Measurements from ENCODE around the gene EFHC1.

EFHC1 gene

DNA sequence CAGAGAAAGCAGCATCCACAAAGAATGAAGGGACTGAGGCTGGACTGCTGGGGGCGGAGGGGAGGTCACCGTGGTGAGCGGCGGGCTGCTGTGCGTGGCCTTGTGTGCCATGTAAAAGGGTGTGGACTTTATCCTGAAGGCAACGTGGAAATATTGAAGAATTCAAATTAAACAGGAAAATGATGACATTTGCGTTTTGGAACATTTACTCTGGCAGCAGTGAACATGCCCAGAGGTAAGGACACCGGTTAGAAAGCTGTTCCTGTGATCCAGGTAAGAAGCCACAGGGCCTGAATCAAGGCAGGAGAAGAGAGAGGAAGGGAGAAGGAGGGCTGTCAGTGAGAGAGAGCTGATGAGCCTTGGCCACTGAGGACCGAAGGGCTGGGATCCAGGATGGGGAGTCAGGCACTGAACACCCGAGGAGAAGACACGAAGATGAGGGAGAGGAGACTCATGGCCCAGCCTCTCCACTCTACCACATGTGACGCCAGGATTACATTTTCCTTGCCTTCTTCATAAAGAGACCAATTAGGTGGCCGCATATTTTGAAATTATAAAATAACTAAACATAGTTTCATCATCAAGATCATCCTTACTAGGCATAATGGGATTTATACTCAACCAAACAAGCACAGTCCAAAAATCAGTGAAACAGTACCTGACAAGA lies 98.3 kb downstream of the EFHC1 start:
- no peak for DNase-seq (ENCODE audit: low read depth)

DNA sequence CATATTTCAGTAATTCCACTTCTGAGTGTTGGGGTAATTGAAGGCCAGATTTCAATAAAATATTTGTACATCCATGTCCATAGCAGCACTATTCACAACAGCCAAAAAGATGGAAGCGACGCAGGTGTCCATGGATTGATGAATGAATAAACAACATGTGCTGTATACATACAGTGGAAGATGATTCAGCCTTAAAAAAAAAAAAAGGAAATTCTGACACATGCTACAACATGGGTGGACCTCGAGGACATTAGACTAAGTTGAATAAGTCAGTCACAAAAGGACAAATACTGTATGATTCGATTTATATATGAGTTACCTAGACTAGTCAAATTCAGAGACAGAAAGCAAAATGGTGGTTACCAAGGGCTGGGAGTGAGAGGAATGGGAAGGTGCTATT lies 99.5 kb downstream of the EFHC1 start:
- no peak for DNase-seq (ENCODE audit: low read depth)

GRCh38 chr6:52522151-52522626 lies 102.0 kb downstream of the EFHC1 start:
- no peak for DNase-seq (ENCODE audit: low read depth)

DNA sequence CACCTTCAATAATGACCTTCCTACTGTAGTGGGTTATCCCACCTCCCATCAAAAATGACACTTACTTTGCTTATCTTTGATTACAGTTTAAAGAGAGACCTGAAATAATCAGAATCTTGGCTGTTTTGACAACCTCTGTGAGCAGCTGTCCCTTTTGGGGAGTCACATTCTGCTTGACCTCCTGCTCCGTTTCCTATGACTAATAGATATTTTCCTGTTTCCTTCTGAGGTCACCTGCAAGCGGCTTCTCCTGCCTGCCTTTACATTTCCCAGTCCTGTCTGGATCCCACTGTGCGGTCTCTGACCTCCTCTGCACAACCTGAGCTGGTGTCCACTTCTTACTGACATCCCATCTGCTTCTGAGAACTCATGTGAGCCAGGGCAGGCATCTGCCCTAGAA lies 102.5 kb downstream of the EFHC1 start:
- no peak for DNase-seq (ENCODE audit: low read depth)

DNA sequence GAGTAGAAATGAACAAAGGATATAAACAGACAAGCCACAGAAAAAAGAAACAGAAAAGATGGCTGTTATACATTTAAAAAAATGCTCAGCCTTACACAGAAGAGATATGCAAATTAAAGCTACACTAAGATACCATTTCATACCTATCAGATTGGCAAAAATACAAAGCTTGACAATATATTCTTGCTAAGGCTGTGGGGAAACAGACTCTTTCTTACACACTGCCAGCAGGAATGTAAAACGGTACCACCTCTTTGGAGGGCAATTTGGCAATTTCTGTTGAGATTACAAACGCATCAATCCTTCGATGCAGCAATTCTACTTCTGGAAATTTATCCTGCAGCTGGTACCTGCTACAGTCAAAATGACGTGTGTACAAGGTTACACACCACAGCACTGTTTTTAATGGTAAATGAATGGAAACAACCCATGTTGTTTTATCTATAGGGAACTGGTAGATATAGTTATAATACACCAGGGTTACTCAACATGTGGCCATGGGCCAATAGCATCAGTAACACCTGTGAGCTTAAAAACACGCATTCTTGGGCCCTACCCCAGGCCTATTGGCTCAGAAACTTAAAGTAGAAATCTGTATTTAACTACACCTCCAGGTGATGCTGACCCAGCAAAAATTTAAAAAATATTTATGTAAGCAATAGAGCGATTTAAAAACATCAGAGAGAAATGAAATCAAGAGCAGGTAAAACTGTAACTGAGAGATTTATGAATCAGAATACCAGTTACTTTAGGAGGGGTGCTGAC lies 103.4 kb downstream of the EFHC1 start:
- DNase-seq (ENCODE audit: low read depth), result no peak

DNA sequence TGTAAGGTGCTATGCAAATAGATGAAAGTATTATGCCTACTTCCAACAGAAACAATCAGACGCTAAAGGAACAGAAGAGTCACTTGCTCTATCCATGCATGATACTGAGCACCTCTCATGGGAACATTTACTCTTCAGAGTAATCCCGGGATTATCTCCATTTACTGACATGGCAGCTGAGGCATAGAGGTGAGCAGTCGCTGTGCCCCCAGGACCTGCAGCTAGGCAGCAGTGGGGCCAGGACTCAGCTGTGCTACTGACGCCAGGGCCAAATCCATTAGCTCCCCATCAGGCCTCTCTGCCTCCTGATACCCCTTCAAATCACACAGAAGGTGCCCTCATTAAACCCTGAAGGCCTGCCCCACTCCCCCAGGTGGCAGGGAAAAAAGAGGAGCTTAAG lies 104.8 kb downstream of the EFHC1 start:
- DNase-seq (ENCODE audit: low read depth), result no peak

DNA sequence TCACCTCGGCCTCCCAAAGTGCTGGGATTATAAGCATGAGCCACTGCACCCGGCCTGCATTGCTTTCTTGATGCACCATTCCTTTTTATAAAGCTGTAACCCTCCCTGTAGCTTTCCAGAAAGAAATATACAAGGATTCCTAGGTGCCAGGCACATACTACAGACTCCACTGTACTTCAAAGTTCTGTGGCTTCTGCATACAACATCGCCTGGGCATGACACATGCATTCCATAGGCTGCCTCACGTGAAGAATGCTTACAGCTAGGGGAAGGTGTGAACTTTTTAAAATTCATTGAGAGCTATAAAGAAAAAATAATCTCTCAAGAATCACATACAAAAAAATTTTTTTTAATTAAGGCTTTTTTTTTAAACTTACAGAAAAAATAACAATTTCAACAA lies 106.5 kb downstream of the EFHC1 start:
- no peak for DNase-seq (ENCODE audit: low read depth)

DNA sequence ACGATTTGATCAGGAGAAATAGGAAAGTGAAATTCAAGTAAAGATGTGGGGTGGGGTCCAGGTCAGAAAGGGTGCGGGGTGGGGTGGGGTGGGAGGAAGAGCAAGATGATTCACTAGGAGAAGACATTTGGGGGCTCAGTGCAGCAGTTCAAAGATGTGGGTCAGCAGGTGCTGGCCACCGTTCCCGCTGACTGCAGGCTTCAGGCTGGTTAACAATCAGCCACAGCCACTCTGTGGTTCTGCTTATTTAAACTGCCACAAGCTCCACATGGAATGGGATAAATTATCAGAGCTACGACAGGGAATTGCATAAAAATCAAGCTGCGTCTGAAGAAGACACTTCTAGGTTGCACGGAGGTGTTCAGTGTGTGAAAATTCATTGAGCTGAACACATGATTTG lies 107.3 kb downstream of the EFHC1 start:
- no peak for DNase-seq (ENCODE audit: low read depth)

DNA sequence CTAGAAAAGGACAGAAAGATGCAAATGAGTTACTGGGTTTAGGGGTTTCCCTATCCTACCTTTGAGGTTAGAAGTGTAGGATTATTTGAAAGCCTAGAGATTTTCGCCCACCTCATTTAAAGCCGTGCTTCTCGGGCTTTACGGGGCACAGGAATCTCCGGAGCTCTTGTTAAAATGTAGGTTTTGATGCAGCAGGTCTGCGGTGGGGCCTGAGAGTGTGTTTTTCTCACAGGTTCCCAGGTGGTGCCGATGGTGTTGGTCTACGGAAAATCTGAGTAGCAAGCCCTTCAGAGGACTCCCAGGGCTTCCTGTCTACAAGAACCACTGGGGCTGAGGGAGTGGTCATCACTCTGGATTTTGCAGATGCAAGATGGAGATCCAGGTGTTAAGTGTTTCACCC lies 109.2 kb downstream of the EFHC1 start:
- DNase-seq (ENCODE audit: low read depth), result no peak

GRCh38 chr6:52530351-52530750 lies 110.2 kb downstream of the EFHC1 start:
- no peak for DNase-seq (ENCODE audit: low read depth)

DNA sequence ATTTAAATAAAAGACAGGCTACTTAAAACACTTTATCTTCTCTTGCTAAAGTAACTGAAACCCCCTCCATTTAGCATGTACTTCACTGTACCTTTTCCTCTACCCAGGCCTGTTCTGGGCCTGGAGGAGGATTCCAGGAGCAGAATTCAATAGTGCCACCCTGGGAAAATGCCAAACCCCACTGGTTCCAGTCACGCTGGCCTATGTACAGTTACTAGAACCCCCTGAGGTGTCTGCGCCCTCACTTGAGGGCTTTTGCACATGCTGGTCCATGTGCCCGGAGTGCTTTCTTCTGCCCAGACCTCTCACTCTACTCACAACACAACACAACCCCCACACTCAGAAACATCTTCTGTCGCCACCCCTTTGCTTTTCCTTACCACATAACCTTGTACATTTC lies 111.3 kb downstream of the EFHC1 start:
- DNase-seq (ENCODE audit: low read depth), result no peak

GRCh38 chr6:52531834-52532233 lies 111.7 kb downstream of the EFHC1 start:
- DNase-seq (ENCODE audit: low read depth), result no peak

DNA sequence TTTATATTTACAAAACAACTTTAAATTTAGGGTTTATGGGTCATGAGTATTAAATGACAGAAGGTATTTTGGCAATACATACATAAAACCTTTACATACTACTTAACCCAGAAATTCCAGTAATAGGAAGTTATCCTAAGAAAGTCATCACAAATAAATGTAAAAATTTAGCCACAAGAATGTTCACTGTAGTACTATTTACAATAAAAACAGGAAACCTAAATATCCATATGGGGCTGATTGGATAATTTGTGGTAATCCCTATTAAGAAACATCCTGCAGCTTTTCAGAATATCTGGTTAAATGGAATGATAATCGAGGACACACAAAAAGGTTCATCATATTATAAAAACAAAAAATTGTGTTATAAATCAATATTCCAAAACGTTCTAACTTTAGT lies 112.3 kb downstream of the EFHC1 start:
- DNase-seq (ENCODE audit: low read depth), result no peak

- DNase-seq (ENCODE audit: low read depth), result no peak
These were observed 113.3 kb downstream of the EFHC1 start for GRCh38 chr6:52533491-52533890.

- no peak for DNase-seq (ENCODE audit: low read depth)
These were observed 114.2 kb downstream of the EFHC1 start for GRCh38 chr6:52534363-52534762.

DNA sequence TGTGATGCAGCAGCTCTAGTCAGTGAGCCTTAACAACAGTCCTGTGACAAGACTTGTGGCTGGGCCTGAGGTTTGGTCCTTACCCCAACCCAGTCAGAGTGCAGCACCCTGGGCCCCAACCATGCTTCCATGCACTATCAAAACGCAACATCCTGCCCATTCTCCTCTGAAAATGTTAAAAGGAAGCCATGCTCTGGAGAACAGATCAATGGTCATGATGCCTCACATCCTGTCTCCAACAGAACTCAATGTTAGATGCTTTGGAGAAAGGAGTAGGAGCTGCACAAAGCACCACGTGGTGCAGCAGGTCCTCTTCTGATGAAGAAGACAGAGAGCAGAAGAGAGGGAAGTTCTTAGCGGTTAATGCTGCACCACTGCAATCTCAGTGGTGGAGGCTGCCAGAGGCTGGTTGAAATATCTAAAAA lies 114.8 kb downstream of the EFHC1 start:
- DNase-seq (ENCODE audit: low read depth), result no peak

DNA sequence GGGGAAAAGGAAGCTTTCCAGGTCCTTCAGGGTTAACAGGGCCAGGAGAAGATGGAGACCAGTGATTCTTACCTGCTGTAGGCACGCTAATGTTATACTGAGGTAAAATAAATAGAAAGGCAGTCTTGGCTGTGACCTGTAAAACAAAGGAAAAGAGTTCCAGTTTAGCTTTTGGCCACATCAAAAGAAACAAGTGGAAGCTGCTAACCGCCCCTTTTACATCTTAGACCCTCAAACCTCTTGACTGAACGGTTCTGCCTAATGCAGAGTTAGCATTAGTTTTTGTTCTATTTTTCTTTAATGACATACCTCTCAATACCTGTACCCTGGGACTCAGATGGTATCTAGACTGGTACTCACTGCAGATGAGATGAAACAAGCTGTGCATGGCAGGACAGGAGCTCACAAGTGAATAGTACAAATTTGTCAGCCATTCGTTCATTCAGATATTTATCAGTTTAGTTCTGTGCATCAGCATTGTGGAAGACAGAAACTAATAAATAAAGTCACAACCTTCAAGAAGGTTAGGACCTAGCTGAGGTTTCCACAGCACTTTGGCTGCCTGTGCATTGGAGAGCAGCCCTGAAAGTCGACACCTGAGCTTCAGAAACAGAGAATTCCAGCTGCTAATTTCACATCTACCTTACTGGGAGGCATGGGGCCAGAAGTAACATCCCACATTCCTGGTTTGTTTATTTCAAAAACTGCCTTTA lies 115.7 kb downstream of the EFHC1 start:
- DNase-seq (ENCODE audit: low read depth), result no peak

GRCh38 chr6:52536424-52536916 lies 116.3 kb downstream of the EFHC1 start:
- DNase-seq (ENCODE audit: low read depth), result no peak

- no peak for DNase-seq (ENCODE audit: low read depth)
These were observed 117.0 kb downstream of the EFHC1 start for GRCh38 chr6:52537001-52537753.

GRCh38 chr6:52538252-52538900 lies 118.2 kb downstream of the EFHC1 start:
- no peak for DNase-seq (ENCODE audit: low read depth)

DNA sequence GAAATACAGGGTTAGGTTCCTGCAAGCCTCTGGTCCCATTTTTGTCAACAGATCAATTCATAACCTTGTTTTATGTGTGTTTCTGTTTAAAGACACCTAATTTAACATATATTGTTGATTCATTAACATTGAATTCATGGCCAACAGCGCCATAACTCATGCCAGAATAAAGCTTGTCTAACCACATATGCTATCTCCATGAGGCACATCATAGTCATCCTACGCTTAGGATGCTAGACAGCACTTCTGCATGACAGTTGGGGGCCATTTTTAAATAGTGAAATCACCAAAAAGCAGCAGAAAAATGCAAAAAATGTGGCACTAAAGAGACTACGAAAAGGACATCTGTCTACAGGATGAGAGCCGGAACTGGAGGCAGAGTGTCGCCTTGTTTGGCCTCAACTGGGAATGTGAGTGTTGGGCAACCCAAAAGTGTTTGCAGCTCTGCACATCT lies 118.8 kb downstream of the EFHC1 start:
- no peak for DNase-seq (ENCODE audit: low read depth)

DNA sequence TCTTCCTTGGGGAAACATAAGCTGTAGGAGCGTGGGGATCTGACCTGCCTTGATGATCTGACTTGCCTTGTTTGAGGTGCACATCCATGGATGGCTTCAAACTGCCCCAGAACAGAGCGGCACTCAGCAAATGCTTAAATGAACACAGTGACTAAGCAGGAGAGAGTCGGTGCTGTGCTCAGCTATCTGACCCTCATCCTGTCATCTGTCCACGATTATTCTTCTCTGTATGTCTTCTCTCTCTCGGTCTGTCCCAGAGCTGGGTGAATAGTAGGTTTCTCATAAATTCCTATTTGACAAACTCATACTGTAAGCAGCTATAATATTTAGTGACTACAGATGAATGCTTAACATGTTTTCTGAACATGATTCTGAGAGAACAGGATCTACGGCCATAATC lies 119.5 kb downstream of the EFHC1 start:
- no peak for DNase-seq (ENCODE audit: low read depth)

Data from stimulated activated CD8-positive, alpha-beta memory T cell treated with anti-CD3 and anti-CD28 coated beads, Interleukin-15, amount 100 ng/mL, for 24 hours (primary cell).